K562 (cell line): Measurements from ENCODE around the gene FGF4. TPM values are rescaled to one million over a fixed set of nuclear protein-coding genes. Genes with fewer than 3 reads are reported as not detected.

Source experiments
- ATAC-seq: fragments of 200-7000 bp; cut with Tn5 transposase; 3 replicates; pipeline ENCODE4 v1.9.1; 2020; ENCODE audit warnings: moderate library complexity
- BruUV-seq: library from RNA; stranded (reverse); fragments of 400-500 nt; replicated peaks from 2 replicates; lab custom pipeline; 2021; lab: Mats Ljungman, UMichigan
- CTCF ChIA-PET: fragments of 300-600 bp; formaldehyde crosslinking; extraction: SDS; loops from one replicate; lab custom pipeline; 2021; ENCODE audit warnings: low intra/inter-chr PET ratio; lab: Yijun Ruan, JAX
- POLR2A ChIA-PET: fragments of 300-600, 350-650 bp; sonication (Branson Sonifier 250); formaldehyde crosslinking; extraction: SDS; loops from one replicate; lab custom pipeline; 2021; ENCODE audit warnings: antibody characterized with exemption, inconsistent platforms; lab: Yijun Ruan, JAX
- DNase-seq, 4 experiments: peaks; one replicate each; pipeline versions ENCODE4 v3.0.0 to v3.0.0-alpha.2; 2011 to 2018; ENCODE audit warnings: low spot score in 3 of 4, mixed read lengths in 3 of 4; ENCODE audit errors: extremely low read depth in 1 of 4
- FAIRE-seq: peaks from 2 replicates; lab custom pipeline; 2011; peaks lifted over from hg19 to GRCh38; lab: Jason Lieb, UNC
- H2AFZ ChIP-seq: 2 replicates; pipeline ENCODE4 v1.6.0; 2011; ENCODE audit warnings: low read depth, low read length, control low read depth, inconsistent platforms
- H3K27ac ChIP-seq: fragments of 200-600 bp; 3 replicates; pipeline ENCODE4 v1.8.0; 2011; ENCODE audit warnings: low read depth, mild to moderate bottlenecking, control low read depth, inconsistent platforms, low read length, moderate library complexity, mixed read lengths; ENCODE audit errors: extremely low read depth
- H3K27me3 ChIP-seq, 2 experiments: fragments of 300-600 bp in 1 of 2; 2 replicates in 1 of 2; 3 replicates in 1 of 2; pipeline versions ENCODE4 v1.6.0 to v1.8.0; 2011; ENCODE audit warnings: inconsistent platforms in 2 of 2, low read length in 2 of 2, mild to moderate bottlenecking in 1 of 2, mixed read lengths in 1 of 2, moderate library complexity in 1 of 2; ENCODE audit not compliant: control insufficient read depth in 2 of 2, insufficient read depth in 2 of 2
- H3K36me3 ChIP-seq: fragments of 300-600 bp; 3 replicates; pipeline ENCODE4 v1.8.0; 2011; ENCODE audit warnings: mild to moderate bottlenecking, low read length, inconsistent platforms; ENCODE audit not compliant: control insufficient read depth, insufficient read depth
- H3K4me1 ChIP-seq, 2 experiments: fragments of 200-600 bp in 1 of 2; replicated peaks in 1 of 2; 2 replicates in 1 of 2; 3 replicates in 1 of 2; pipeline versions ENCODE4 v1.5.1 to v1.8.0; 2011; ENCODE audit warnings: inconsistent platforms in 2 of 2, low read length in 2 of 2, mild to moderate bottlenecking in 1 of 2, mixed read lengths in 1 of 2, moderate library complexity in 1 of 2; ENCODE audit not compliant: control insufficient read depth in 2 of 2, insufficient read depth in 2 of 2
- H3K4me2 ChIP-seq: 2 replicates; pipeline ENCODE4 v1.6.1; 2011; ENCODE audit warnings: low read length, control low read depth, inconsistent platforms, mixed read lengths; ENCODE audit not compliant: insufficient read depth
- H3K4me3 ChIP-seq: fragments of 200-600 bp; sonication (generic), shearing (Covaris generic); 2 replicates; pipeline ENCODE4 v1.5.1; 2016; ENCODE audit warnings: control low read depth, inconsistent platforms
- H3K79me2 ChIP-seq: fragments of 200-600 bp; 3 replicates; pipeline ENCODE4 v1.8.0; 2011; ENCODE audit warnings: low read length, inconsistent platforms; ENCODE audit not compliant: control insufficient read depth, insufficient read depth
- H3K9ac ChIP-seq, 2 experiments: 2 replicates each; pipeline versions ENCODE4 v1.6.0 to v1.6.1; 2011; ENCODE audit warnings: low read depth in 2 of 2, low read length in 2 of 2, control low read depth in 1 of 2, inconsistent platforms in 1 of 2, mild to moderate bottlenecking in 1 of 2, mixed read lengths in 1 of 2; ENCODE audit not compliant: insufficient read depth in 1 of 2
- H3K9me1 ChIP-seq: one replicate; pipeline ENCODE4 v1.6.0; 2011; ENCODE audit warnings: inconsistent platforms, mild to moderate bottlenecking, low read length, moderate library complexity; ENCODE audit not compliant: control insufficient read depth, insufficient read depth
- H3K9me3 ChIP-seq: replicated peaks from 2 replicates; pipeline ENCODE4 v1.5.1; 2011; ENCODE audit warnings: low read depth, low read length, inconsistent platforms; ENCODE audit not compliant: control insufficient read depth, insufficient read depth
- H4K20me1 ChIP-seq: replicated peaks from 2 replicates; pipeline ENCODE4 v1.6.1; 2011; ENCODE audit warnings: low read length, inconsistent platforms, mixed read lengths; ENCODE audit not compliant: control insufficient read depth, insufficient read depth
- C11orf30 ChIP-seq: fragments of 450-650 bp; IDR thresholded peaks from 2 replicates; pipeline ENCODE4 v1.6.1; 2016; ENCODE audit warnings: low read depth, mild to moderate bottlenecking
- ETS1 ChIP-seq: conservative IDR thresholded peaks from 2 replicates; pipeline ENCODE4 v1.6.1; 2011; ENCODE audit warnings: low read depth, mild to moderate bottlenecking, low read length; ENCODE audit not compliant: control insufficient read depth
- HCFC1 ChIP-seq: IDR thresholded peaks from 2 replicates; pipeline ENCODE4 v1.6.1; 2012; ENCODE audit warnings: low read depth, low read length, improper control_type of control experiment
- HDGF ChIP-seq: fragments of 450-650 bp; IDR thresholded peaks from 2 replicates; pipeline ENCODE4 v1.6.1; 2016
- NR3C1 ChIP-seq: sonication (generic); formaldehyde crosslinking; IDR thresholded peaks from 2 replicates; pipeline ENCODE4 v1.8.1; 2022; ENCODE audit warnings: missing genetic modification reagents
- ZNF77 ChIP-seq: fragments of 250-450 bp; sonication (Bioruptor Pico); IDR thresholded peaks from 2 replicates; pipeline ENCODE4 v1.5.0; 2020
- ZNF780A ChIP-seq: fragments of 250-450 bp; sonication (Bioruptor Pico); IDR thresholded peaks from 2 replicates; pipeline ENCODE4 v1.5.0; 2021; ENCODE audit warnings: mild to moderate bottlenecking
- WGBS: fragments of 100-300 bp; shearing (Covaris generic); methylation state at CpG from one replicate; pipeline ENCODE4 v1.1.6; 2016; ENCODE audit warnings: low coverage, mixed read lengths; ENCODE audit not compliant: insufficient coverage; ENCODE audit errors: missing lambda C conversion rate; 5-methylcytosine and 5-hydroxymethylcytosine counted together
- in situ Hi-C: fragments of 300-500 bp; cut with MboI; formaldehyde crosslinking; loops from 4 replicates; pipeline ENCODE4 v1.15.0; 2018; ENCODE audit warnings: inconsistent platforms, mixed read lengths
- intact Hi-C: fragments of 100-400 bp; cut with micrococcal nuclease; formaldehyde crosslinking; loops from 2 replicates; pipeline ENCODE4 v1.14.2; 2022
- polyA plus RNA-seq, 8 experiments: library from polyadenylated mRNA; depleted of rRNA in 4 of 8; stranded (reverse) in 5 of 8; unstranded in 3 of 8; fragments of >200 nt; fragmentation: Nextera tagmentation in 2 of 8; fragmentation: Illumina TruSeq in 1 of 8; extraction: Ambion mirVana in 2 of 8; extraction: Trizol in 1 of 8; gene quantifications; 2 replicates each; pipeline versions ENCODE4 v1.2.1 to v1.2.3, GENCODE V29; 2011 to 2014; ENCODE audit warnings: inconsistent platforms in 1 of 8, missing spikeins in 1 of 8
- total RNA-seq, 7 experiments: library from RNA; depleted of rRNA in 6 of 7; stranded (reverse); fragments of >200 nt in 6 of 7; fragmentation: Illumina TruSeq in 2 of 7; extraction: Trizol in 2 of 7; gene quantifications; 2 replicates each; pipeline versions ENCODE4 v1.2.1 to v1.2.3, GENCODE V29; 2011 to 2021; ENCODE audit warnings: low replicate concordance in 1 of 7

FGF4 gene
- total and polyA plus RNA-seq, 9 of the 15 experiments (the other 6 are each of a cell fraction or from before 2014, with no cell fraction given) = not detected

- H3K9me1 ChIP-seq = no peaks in the 10 kb centered on the region
- POLR2A ChIA-PET = interaction anchor here (0.7 kb wide), 1 partner anchor 10 kb away, joined by 3 read pairs; no protein-coding TSS in a partner anchor
- TF ChIP-seq NR3C1 (CRISPR knock-in tag) (no peak), ETS1 (no peak), HDGF (no peak), HCFC1 (no peak), C11orf30 (no peak), ZNF780A (no peak), ZNF77 (CRISPR knock-in tag) (no peak)
- no peak overlapping the region for H3K4me2 ChIP-seq
- peaks cover 43 to 82% of the 10 kb centered on the region in 2 experiments for H3K27me3 ChIP-seq
- DNase-seq = no peak
- H3K4me1 ChIP-seq = no peaks in the 10 kb centered on the region
- 3% methylated on average over 14 of the region's 14 CpGs for WGBS
- no peak for FAIRE-seq
- in situ Hi-C loops (no loop called here), intact Hi-C loops (no loop called here)
- no TSS peak for BruUV-seq
- no peaks in the 10 kb centered on the region for H3K36me3 ChIP-seq
- H4K20me1 ChIP-seq = 0 out of 2 replicates have a peak, but pooled peaks cover 6% of the 10 kb centered on the region
- CTCF ChIA-PET = no interaction called here
- no peak overlapping the region for H3K27ac ChIP-seq
- ATAC-seq = no peak
- no peak overlapping the region for H2AFZ ChIP-seq
- no peak overlapping the region for H3K9ac ChIP-seq
- H3K79me2 ChIP-seq = no peaks in the 10 kb centered on the region
- H3K9me3 ChIP-seq = no peaks in the 10 kb centered on the region
- no peak overlapping the region for H3K4me3 ChIP-seq
These were observed 54.0 kb downstream of the FGF4 start for GRCh38 chr11:69721106-69721505.

Other genes with a start within 250 kb of the FGF4 start
- gene CCND1, start 134.2 kb downstream of the FGF4 start, total RNA-seq (2014; rRNA removed) = 7.7 and 11.4 TPM in 2 replicates
- 3.1 TPM in 2 replicates for gene CCND1, start 134.2 kb downstream of the FGF4 start, total RNA-seq (2014; rRNA removed; fragmentation: Illumina TruSeq; extraction: Trizol)
- gene CCND1, start 134.2 kb downstream of the FGF4 start, total RNA-seq (2015; rRNA removed; fragmentation: Illumina TruSeq; extraction: Trizol) = 2.2 and 3.8 TPM in 2 replicates
- 18.9 and 23.3 TPM in 2 replicates for gene CCND1, start 134.2 kb downstream of the FGF4 start, total RNA-seq (2021)
- 16.7 and 19.7 TPM in 2 replicates for gene CCND1, start 134.2 kb downstream of the FGF4 start, polyA plus RNA-seq (2011; rRNA removed)
- 3.0 and 6.5 TPM in 2 replicates for gene CCND1, start 134.2 kb downstream of the FGF4 start, polyA plus RNA-seq (2014; fragmentation: Illumina TruSeq; extraction: Trizol)
- under 1 TPM; 0.04 to 0.13 TPM for gene CCND1, start 134.2 kb downstream of the FGF4 start, polyA plus RNA-seq (2014; fragmentation: Nextera tagmentation; extraction: Ambion mirVana)
- 6.4 and 7.5 TPM in 2 replicates for gene CCND1, start 134.2 kb downstream of the FGF4 start, polyA plus RNA-seq (2014; rRNA removed)
- gene LTO1, start 100.0 kb downstream of the FGF4 start, total RNA-seq (2014; rRNA removed) = 26.0 and 27.9 TPM in 2 replicates
- gene LTO1, start 100.0 kb downstream of the FGF4 start, total RNA-seq (2014; rRNA removed; fragmentation: Illumina TruSeq; extraction: Trizol) = 14.3 and 16.3 TPM in 2 replicates
- gene LTO1, start 100.0 kb downstream of the FGF4 start, total RNA-seq (2015; rRNA removed; fragmentation: Illumina TruSeq; extraction: Trizol) = 18.6 and 19.1 TPM in 2 replicates
- gene LTO1, start 100.0 kb downstream of the FGF4 start, total RNA-seq (2021) = 18.7 and 21.4 TPM in 2 replicates
- 15.9 and 19.9 TPM in 2 replicates for gene LTO1, start 100.0 kb downstream of the FGF4 start, polyA plus RNA-seq (2011; rRNA removed)
- 18.9 and 20.3 TPM in 2 replicates for gene LTO1, start 100.0 kb downstream of the FGF4 start, polyA plus RNA-seq (2014; fragmentation: Illumina TruSeq; extraction: Trizol)
- gene LTO1, start 100.0 kb downstream of the FGF4 start, polyA plus RNA-seq (2014; fragmentation: Nextera tagmentation; extraction: Ambion mirVana) = 1 to 10 TPM; 2.6 to 3.7 TPM
- 36.8 and 43.4 TPM in 2 replicates for gene LTO1, start 100.0 kb downstream of the FGF4 start, polyA plus RNA-seq (2014; rRNA removed)
- gene FGF19, start 71.3 kb downstream of the FGF4 start, total RNA-seq (2014; rRNA removed) = not detected in 2 replicates
- not detected in 2 replicates for gene FGF19, start 71.3 kb downstream of the FGF4 start, total RNA-seq (2014; rRNA removed; fragmentation: Illumina TruSeq; extraction: Trizol)
- gene FGF19, start 71.3 kb downstream of the FGF4 start, total RNA-seq (2015; rRNA removed; fragmentation: Illumina TruSeq; extraction: Trizol) = not detected in 2 replicates
- gene FGF19, start 71.3 kb downstream of the FGF4 start, total RNA-seq (2021) = 0.07 and 0.11 TPM in 2 replicates
- gene FGF19, start 71.3 kb downstream of the FGF4 start, polyA plus RNA-seq (2011; rRNA removed) = not detected in 2 replicates
- gene FGF19, start 71.3 kb downstream of the FGF4 start, polyA plus RNA-seq (2014; fragmentation: Illumina TruSeq; extraction: Trizol) = not detected in 2 replicates
- not detected for gene FGF19, start 71.3 kb downstream of the FGF4 start, polyA plus RNA-seq (2014; fragmentation: Nextera tagmentation; extraction: Ambion mirVana)
- gene FGF19, start 71.3 kb downstream of the FGF4 start, polyA plus RNA-seq (2014; rRNA removed) = not detected in 2 replicates
- not detected in 2 replicates for gene FGF3, start 44.1 kb upstream of the FGF4 start, total RNA-seq (2014; rRNA removed)
- not detected in 2 replicates for gene FGF3, start 44.1 kb upstream of the FGF4 start, total RNA-seq (2014; rRNA removed; fragmentation: Illumina TruSeq; extraction: Trizol)
- gene FGF3, start 44.1 kb upstream of the FGF4 start, total RNA-seq (2015; rRNA removed; fragmentation: Illumina TruSeq; extraction: Trizol) = not detected in 2 replicates
- not detected in 2 replicates for gene FGF3, start 44.1 kb upstream of the FGF4 start, total RNA-seq (2021)
- not detected in 2 replicates for gene FGF3, start 44.1 kb upstream of the FGF4 start, polyA plus RNA-seq (2011; rRNA removed)
- gene FGF3, start 44.1 kb upstream of the FGF4 start, polyA plus RNA-seq (2014; fragmentation: Illumina TruSeq; extraction: Trizol) = not detected in 2 replicates
- gene FGF3, start 44.1 kb upstream of the FGF4 start, polyA plus RNA-seq (2014; fragmentation: Nextera tagmentation; extraction: Ambion mirVana) = not detected
- not detected in 2 replicates for gene FGF3, start 44.1 kb upstream of the FGF4 start, polyA plus RNA-seq (2014; rRNA removed)